ENCODE data around the gene CHRM5. TPM values are rescaled to one million over a fixed set of nuclear protein-coding genes. Genes with fewer than 3 reads are reported as not detected.

CHRM5 gene
- total RNA-seq, 1 donor from 2014 or later, result not detected

DNA sequence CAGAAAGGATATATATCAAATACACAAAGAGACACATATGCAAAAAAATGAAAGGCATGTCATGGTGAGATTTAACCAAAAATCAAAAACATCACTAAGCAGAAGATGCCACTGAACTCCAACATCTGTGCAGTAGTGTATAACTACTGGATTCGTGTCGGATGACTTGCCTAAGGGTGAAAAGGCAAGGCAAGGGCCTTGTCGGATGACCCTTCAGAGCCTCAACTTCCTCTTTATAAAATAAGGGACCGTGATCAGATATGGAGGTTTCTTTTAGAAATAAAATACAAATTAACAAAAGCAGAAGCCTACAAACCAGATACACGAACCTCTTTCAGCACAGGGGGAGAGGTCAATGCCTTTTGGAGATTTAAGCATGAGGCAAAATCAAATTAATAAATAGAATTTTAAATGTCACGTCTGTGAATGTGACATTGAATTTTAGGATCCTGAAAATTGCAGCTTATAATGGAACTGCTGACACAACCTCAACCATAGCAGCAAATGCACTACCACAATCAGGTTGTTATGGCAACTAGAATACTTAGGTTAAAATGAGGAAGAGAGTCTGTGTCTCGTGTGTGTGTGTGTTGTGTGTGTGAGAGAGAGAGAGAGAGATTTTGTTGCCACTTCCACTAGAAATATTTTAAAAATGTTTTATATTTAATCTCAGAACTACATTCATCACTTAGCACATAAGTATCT, 8.3 kb upstream of the CHRM5 start:
- TF ChIP-seq, protein P1, sequence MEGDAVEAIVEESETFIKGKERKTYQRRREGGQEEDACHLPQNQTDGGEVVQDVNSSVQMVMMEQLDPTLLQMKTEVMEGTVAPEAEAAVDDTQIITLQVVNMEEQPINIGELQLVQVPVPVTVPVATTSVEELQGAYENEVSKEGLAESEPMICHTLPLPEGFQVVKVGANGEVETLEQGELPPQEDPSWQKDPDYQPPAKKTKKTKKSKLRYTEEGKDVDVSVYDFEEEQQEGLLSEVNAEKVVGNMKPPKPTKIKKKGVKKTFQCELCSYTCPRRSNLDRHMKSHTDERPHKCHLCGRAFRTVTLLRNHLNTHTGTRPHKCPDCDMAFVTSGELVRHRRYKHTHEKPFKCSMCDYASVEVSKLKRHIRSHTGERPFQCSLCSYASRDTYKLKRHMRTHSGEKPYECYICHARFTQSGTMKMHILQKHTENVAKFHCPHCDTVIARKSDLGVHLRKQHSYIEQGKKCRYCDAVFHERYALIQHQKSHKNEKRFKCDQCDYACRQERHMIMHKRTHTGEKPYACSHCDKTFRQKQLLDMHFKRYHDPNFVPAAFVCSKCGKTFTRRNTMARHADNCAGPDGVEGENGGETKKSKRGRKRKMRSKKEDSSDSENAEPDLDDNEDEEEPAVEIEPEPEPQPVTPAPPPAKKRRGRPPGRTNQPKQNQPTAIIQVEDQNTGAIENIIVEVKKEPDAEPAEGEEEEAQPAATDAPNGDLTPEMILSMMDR (IDR thresholded peaks at IDR 0.05), result no peak
- no peaks in the 10 kb centered on the region for H3K27me3 Mint-ChIP-seq (ENCODE audit: low read depth)

DNA sequence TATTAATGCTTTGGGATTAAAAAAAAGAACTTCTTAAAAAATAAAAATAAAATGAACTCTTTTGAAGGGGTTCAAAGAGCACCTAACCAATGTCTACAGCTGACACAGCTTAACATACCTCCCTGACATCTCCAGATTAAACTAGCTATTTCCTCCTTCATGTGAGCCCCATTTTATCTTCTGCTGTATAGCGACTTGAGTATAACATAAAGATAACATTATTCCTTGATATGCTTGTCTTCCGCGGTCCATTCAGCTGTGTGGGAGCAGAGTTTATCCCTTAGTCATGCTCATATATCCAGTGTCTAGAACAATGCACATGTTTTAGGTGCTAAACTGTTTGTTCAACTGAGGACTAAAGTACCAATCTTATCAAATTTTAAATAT, 7.8 kb upstream of the CHRM5 start:
- no peak for DNase-seq (ENCODE audit: low spot score)
- H3K4me1 Mint-ChIP-seq (ENCODE audit: low read depth), result peaks cover 7% of the 10 kb centered on the region
- H3K9me3 Mint-ChIP-seq (ENCODE audit: low read depth), result no peaks in the 10 kb centered on the region
- TF ChIP-seq, protein P1 (IDR thresholded peaks at IDR 0.05), result no peak
- no peaks in the 10 kb centered on the region for H3K27me3 Mint-ChIP-seq (ENCODE audit: low read depth)
- peaks cover 2% of the 10 kb centered on the region for H3K36me3 Mint-ChIP-seq (ENCODE audit: low read depth)
- no peak overlapping the region for H3K4me3 Mint-ChIP-seq (ENCODE audit: unreplicated experiment)
- no peak overlapping the region for H3K27ac Mint-ChIP-seq (ENCODE audit: unreplicated experiment)

More for the DNA sequence above, 8.3 kb upstream of the CHRM5 start:
- Mint-ChIP-seq H3K27ac (ENCODE audit: unreplicated experiment) (no peak overlapping the region), H3K4me1 (ENCODE audit: low read depth) (peaks cover 5% of the 10 kb centered on the region), H3K36me3 (ENCODE audit: low read depth) (peaks cover 2% of the 10 kb centered on the region), H3K4me3 (ENCODE audit: unreplicated experiment) (no peak overlapping the region), H3K9me3 (ENCODE audit: low read depth) (no peaks in the 10 kb centered on the region)
- DNase-seq (ENCODE audit: low spot score), result no peak

DNA sequence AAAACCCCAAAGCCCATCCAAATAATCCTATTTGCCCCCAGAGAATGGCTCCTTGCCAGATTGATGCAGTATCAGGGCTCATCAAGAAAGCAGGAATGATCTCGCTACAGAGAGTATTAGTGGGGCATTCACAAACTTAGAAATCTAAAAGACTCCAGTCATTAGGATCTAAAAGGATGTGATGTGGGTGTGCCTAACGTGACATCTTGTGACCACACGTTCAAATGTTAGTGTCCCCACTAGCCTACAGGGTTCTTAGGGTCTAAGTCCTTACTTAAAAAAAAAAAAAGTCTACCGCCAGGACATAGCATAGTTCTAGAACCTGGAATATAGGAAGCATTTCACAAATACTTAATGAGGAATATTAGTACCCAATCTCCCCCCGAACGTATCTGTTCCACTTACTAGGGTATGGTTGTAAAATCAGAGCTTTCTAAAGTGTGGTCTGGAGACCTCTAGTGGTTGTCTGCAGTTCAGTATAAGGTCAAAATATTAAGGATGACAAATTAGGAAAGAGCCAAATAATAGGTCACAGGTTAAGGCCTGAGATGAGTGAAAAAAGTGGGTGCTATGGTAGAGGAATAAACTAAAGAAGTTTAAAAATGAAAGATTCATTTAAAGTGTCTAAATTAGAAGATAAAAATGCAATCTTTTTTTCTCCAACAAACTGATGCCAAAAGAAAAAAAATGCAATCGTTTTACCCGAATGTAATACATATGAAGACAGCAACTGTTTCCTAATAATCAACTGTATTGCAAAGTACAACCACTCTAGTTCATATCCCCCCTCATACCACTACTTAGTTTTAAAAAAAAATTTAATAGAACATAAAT, 4.2 kb upstream of the CHRM5 start:
- no peak overlapping the region for H3K27ac Mint-ChIP-seq (ENCODE audit: unreplicated experiment)
- H3K36me3 Mint-ChIP-seq (ENCODE audit: low read depth), result no peaks in the 10 kb centered on the region
- H3K4me3 Mint-ChIP-seq (ENCODE audit: unreplicated experiment), result no peak overlapping the region
- H3K27me3 Mint-ChIP-seq (ENCODE audit: low read depth), result no peaks in the 10 kb centered on the region
- no peak for DNase-seq (ENCODE audit: low spot score)
- H3K4me1 Mint-ChIP-seq (ENCODE audit: low read depth), result peaks cover 7% of the 10 kb centered on the region
- H3K9me3 Mint-ChIP-seq (ENCODE audit: low read depth), result no peaks in the 10 kb centered on the region
- TF ChIP-seq, protein P1 (IDR thresholded peaks at IDR 0.05), result peak; percentile 88

DNA sequence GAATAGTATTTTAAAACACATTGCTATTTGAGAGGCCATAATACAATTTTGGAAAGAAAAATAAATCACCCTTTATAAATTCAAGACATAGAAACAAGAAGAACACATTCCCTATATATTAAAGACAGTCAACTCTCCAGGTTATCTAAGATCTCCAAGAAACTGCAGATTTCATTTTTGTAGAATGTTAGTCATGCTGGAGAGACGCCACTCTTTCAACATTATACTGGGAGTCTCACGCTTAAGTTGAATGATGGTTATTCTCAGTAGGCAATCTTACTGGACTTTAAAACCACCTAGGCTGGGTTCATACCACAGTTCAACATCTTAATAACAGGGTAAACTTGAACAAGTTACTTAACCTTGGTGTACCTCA, 3.6 kb upstream of the CHRM5 start:
- no peaks in the 10 kb centered on the region for H3K27me3 Mint-ChIP-seq (ENCODE audit: low read depth)
- TF ChIP-seq, protein P1 (IDR thresholded peaks at IDR 0.05), result no peak
- H3K4me3 Mint-ChIP-seq (ENCODE audit: unreplicated experiment), result no peak overlapping the region
- no peaks in the 10 kb centered on the region for H3K36me3 Mint-ChIP-seq (ENCODE audit: low read depth)
- no peaks in the 10 kb centered on the region for H3K9me3 Mint-ChIP-seq (ENCODE audit: low read depth)
- no peak for DNase-seq (ENCODE audit: low spot score)
- no peak overlapping the region for H3K27ac Mint-ChIP-seq (ENCODE audit: unreplicated experiment)
- H3K4me1 Mint-ChIP-seq (ENCODE audit: low read depth), result peaks cover 7% of the 10 kb centered on the region

DNA sequence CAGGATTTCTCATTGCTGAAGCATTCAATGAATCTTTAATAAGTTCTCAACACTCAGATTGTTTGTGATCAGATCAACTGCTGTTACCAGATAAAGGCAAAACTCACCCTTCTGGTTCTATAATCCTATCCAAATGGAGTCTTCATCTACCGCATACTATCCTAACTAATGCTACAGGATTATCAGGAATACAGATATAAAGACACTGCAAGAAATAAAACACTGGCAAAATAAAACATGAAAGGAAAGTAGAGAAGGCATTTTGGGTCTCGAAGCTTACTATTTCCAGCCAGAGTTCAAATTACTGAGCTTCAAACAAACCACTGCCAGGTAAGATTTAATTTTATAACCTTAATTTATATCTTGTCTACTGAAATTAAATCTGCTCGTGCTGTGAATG, 524 bp downstream of the CHRM5 start:
- TF ChIP-seq, protein P1 (IDR thresholded peaks at IDR 0.05), result no peak
- Mint-ChIP-seq H3K9me3 (ENCODE audit: low read depth) (no peaks in the 10 kb centered on the region), H3K4me3 (ENCODE audit: unreplicated experiment) (no peak overlapping the region), H3K27me3 (ENCODE audit: low read depth) (no peaks in the 10 kb centered on the region), H3K36me3 (ENCODE audit: low read depth) (no peaks in the 10 kb centered on the region), H3K4me1 (ENCODE audit: low read depth) (peaks cover 10% of the 10 kb centered on the region), H3K27ac (ENCODE audit: unreplicated experiment) (no peak overlapping the region)
- no peak for DNase-seq (ENCODE audit: low spot score)

All from chondrocyte (in vitro differentiated cells).